ENCODE measurements around the gene CTRB1.

Gene CTRB1

DNA sequence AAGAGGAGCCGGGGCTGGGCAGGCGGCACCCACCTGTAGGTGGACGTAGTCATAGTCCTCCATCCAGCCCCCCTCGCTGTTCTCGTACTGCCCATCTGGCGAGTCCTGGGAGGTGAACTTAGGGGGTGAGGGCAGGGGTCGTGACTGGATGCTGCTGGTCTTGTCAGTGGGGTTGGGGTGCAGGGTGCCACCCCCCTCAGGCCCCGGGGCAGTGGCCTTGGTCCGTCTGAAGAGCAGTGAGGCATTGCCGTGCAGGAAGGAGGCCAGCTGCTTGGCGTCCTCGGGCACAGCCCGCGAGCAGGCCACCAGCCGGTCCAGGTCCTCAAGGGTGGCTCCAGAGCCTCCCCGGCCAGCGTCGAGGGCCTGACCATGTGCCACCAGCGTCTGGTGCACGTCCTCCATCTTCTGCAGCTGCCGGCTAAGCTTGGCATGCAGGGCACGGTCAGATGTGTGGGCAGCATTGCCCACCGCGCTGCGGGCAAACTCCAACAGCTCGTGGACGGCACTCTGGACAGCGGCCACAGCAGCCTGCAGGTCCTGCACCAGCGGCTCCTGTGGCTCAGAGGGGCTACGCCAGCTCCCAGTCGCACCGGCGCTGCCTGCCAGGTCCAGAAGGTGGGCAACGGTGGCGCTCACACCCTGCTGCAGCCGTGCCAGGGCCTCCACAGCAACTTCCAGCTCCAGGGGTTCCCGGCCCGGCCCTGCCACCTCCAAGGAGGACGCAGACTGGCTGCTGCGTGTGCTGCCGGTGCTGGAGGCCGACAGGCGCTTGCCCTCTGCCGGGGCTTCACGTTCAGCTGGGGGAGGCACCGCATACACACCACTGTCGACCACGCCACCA lies 16.3 kb downstream of the CTRB1 start:
- no peak overlapping the region for H3K4me3 ChIP-seq (ENCODE audit: low read depth, low read length)
- DNase-seq (ENCODE audit: low read depth) = no peak
- TF ChIP-seq, protein P1, sequence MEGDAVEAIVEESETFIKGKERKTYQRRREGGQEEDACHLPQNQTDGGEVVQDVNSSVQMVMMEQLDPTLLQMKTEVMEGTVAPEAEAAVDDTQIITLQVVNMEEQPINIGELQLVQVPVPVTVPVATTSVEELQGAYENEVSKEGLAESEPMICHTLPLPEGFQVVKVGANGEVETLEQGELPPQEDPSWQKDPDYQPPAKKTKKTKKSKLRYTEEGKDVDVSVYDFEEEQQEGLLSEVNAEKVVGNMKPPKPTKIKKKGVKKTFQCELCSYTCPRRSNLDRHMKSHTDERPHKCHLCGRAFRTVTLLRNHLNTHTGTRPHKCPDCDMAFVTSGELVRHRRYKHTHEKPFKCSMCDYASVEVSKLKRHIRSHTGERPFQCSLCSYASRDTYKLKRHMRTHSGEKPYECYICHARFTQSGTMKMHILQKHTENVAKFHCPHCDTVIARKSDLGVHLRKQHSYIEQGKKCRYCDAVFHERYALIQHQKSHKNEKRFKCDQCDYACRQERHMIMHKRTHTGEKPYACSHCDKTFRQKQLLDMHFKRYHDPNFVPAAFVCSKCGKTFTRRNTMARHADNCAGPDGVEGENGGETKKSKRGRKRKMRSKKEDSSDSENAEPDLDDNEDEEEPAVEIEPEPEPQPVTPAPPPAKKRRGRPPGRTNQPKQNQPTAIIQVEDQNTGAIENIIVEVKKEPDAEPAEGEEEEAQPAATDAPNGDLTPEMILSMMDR (conservative IDR thresholded peaks at IDR 0.05; ENCODE audit: low read depth, low read length) = no peak

DNA sequence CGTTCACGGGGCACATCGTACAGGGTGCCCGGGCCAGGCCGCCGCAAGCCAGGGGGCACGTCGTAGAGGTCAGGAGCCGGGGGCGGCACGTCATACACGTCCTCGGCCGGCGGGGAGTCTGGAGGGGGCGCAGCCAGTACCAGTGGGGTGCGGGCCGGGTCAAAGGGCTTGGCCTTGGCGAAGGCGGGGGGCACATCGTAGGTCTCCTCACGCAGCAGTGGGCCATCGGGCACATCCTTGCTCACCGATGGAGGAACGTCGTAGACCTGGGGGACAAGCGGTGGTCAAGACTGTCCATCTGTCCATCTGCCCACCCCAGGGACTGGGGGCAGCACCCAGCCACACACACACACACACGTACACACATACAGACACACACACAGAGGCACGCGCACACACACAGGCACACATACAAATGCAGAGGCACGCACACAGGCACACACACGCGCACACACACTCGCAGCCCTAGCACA lies 17.0 kb downstream of the CTRB1 start:
- TF ChIP-seq, protein P1 (conservative IDR thresholded peaks at IDR 0.05; ENCODE audit: low read depth, low read length) = no peak
- no peak overlapping the region for H3K4me3 ChIP-seq (ENCODE audit: low read depth, low read length)

DNA sequence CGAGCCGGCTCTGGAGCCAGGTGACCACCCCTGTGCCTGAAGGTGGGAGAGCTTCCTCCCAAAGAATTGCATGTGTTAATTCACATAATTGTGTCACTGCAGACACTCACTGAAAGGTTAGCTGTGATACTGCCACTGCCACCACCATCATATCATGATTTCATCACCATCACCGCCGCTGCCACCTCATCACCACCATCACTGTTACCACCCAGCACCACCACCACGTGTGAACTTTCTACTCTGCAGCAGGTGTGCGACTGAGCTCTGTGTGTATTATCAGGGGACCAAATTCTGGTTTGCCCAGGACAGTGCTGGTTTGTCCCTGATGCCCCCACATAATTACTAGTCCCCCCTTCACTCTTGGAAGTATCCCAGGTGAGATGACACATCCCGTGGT lies 17.4 kb downstream of the CTRB1 start:
- no peak for DNase-seq (ENCODE audit: low read depth)
- TF ChIP-seq, protein P1 (conservative IDR thresholded peaks at IDR 0.05; ENCODE audit: low read depth, low read length) = no peak
- no peak overlapping the region for H3K4me3 ChIP-seq (ENCODE audit: low read depth, low read length)

More for the DNA sequence above, 17.0 kb downstream of the CTRB1 start:
- DNase-seq (ENCODE audit: low read depth) = no peak

DNA sequence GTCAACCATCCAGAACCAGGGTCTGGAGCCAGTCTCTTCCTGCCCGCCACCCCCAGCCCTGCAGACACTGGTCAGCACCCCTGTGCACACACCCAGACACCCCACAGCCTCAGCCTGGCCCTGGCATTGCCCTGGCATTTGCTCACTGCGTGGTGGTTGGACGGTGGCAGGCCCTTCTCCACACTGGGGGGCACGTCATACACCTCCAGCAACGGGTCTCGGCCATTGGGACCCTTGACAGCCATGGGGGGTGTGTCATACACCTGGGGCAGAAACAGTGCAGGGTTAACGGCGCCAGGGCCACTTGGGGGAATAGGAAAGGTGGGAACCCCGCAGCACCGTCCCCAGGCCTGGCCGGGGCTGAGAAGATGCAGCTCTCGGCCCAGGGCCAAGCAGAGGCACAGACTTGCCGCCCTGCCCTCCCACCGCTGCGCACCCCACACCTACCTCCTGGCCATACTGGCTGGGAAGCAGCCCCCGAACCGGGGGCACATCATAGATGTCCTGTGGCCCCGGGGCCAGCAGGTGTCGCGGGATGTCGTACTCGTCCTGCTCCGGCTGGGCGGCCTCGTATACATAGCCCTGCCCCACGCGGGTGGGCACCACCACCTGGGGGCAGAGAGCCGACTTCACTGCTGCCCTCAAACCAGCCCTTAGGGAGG lies 18.1 kb downstream of the CTRB1 start:
- no peak for DNase-seq (ENCODE audit: low read depth)
- H3K4me3 ChIP-seq (ENCODE audit: low read depth, low read length) = no peak overlapping the region
- TF ChIP-seq, protein P1 (conservative IDR thresholded peaks at IDR 0.05; ENCODE audit: low read depth, low read length) = no peak

DNA sequence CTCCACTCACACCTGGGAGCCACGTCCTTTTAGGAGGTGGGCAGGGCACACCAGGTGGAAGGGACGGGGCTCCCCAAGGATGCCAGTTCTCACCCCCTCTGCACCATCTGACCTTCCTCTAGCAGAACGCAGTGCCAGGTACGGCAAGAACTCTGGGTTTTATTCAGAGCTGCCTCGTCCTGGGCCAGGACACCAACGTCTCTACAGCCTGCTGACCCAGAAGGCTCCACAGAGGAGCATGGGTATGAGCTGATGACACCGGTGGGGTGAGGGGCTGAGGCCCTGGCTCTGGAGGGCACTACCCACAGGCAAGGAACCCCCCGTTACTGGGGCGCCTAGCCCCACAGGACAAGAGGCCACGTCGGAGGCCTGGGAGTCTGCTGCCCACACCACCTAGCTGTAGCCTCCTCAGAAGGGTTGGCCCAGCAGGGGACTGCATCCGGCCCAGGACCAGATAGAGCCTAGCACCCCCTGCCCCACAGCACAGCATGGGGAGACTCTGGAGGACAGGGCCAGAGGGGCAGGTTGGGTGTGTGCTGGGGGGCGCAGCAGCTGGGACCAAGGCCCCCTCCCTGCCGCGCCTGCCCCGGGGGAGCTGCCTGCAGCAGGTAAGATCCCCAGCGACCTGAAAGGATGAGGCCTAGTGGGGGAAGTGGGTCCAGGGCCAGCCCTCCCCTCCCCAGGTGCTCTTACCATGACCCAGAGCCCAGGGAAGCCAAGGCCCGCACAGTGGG lies 18.8 kb downstream of the CTRB1 start:
- TF ChIP-seq, protein P1 (conservative IDR thresholded peaks at IDR 0.05; ENCODE audit: low read depth, low read length) = no peak
- DNase-seq (ENCODE audit: low read depth) = no peak
- H3K4me3 ChIP-seq (ENCODE audit: low read depth, low read length) = no peak overlapping the region

DNA sequence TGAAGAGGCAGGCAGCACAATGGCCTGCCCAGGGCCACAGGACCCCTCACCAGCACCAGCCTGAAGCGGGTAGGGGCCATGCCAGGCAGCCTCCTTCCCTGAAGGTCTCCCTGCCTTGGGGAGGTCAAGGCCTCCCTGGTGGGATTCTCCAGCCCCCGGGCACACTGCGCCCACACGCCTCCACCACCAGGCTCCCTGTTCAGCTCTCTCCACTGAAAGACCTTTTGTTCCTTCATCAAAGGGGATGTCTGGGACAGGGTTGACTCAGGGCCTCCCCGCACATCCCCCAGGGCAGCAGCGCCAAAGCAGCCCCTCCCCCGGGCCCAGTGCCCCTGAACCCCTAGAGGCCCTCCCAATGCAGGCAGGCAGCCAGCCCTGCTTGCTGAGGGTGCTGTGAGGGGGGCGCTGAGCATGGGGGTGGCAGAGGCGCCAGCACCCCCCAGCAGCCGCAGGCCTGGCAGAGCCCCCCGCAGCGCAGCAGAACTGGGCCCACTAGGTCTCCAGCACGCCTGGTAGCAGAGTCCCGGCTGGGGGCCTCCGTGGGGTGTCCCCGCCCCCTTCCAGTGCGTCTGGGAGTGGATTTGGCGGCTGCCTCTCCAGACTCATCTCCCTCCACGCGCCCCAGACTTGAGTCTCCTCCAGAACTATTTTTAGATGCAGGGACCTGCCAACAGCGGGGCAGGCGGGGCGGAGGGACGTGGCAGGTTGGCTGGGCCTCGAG lies 19.5 kb downstream of the CTRB1 start:
- TF ChIP-seq, protein P1 (conservative IDR thresholded peaks at IDR 0.05; ENCODE audit: low read depth, low read length) = peak; percentile 11
- H3K4me3 ChIP-seq (ENCODE audit: low read depth, low read length) = no peak overlapping the region
- DNase-seq (ENCODE audit: low read depth) = peak; percentile 92

Measured in choroid plexus epithelial cell (primary cell).